Measurements from ENCODE around the gene TMEM170B. TPM values are rescaled to one million over a fixed set of nuclear protein-coding genes. Genes with fewer than 3 reads are reported as not detected.
A peak's percentile ranks its signal among the peaks of the same experiment; 100 is the strongest.

TMEM170B gene
- total and polyA plus RNA-seq, 3 donors from 2014 or later, result 5.6 to 8.0 (median 6.5) TPM

DNA sequence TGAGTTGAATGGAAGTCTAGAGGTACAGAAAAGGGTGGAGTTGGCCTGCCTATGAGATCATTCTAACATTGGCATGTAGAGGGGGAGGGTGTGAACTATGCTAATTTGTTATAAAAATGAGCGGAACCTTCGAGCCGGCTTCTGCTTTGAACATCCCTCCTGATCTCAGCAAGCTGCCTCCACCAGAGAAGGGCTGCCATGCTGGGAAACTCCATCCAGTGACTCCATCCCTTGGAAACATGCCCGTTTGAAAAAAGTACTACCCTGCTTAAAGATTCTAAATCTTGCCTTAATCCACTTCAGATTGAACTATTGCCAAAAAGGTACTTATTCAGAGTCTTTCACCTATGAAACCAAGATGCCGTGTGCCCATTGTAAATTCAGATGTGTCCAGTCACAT is 43.6 kb upstream of the TMEM170B start:
- WGBS, 2 donors, result 80 to 87% methylated on average over 4 to 5 of the region's 5 CpGs
- H3K36me3 ChIP-seq (ENCODE audit: low read depth, missing control alignments), result no peaks in the 10 kb centered on the region
- H3K27me3 ChIP-seq, result no peaks in the 10 kb centered on the region
- DNase-seq, result no peak
- H3K9me3 ChIP-seq, result no peaks in the 10 kb centered on the region
- H3K4me1 ChIP-seq, result peaks cover 9% of the 10 kb centered on the region
- intact Hi-C loops (cut with DNase I; ENCODE audit: low total_unique reads), result no loop called here
- no peak overlapping the region for H3K27ac ChIP-seq
- no peak for TF ChIP-seq POLR2A (IDR thresholded peaks at IDR 0.05)
- no peak overlapping the region for H3K4me3 ChIP-seq

DNA sequence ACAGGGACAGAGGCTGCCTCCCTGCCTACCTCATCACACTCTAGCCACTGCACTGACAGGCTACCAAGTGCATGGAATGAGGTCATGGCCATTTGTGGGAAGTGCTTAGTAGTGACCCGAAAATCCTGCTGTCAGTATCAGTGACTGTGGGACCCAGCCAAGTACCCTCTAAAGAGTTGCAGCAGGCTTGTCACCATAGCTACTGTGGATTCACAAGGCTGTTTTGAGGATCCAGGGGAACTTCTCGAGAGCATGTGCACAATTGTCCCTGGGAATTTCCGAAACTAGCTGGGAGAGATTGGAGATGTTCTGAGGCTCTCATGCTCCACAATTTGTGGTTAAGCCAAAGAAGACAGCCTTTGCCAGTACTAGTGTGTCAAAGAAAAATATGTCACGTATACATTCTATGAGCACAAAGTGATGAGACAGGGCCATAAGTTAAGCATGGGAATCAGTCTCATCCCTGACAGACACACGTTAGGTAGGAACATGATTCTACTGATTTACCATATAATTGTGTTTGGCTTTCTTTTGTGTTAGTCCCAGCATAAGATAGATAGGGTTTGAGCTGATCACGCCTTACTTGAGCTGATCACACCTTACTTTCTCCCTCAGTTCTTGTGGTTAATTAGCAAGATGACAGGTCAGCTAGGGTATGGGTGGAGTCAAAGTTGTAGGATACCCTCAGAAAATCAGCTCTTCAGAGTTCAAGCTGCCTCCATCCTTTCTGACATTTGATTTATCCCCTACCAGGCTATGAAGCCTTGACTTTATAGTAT is 42.6 kb upstream of the TMEM170B start:
- Histone ChIP-seq H3K4me3 (no peak overlapping the region), H3K9me3 (no peaks in the 10 kb centered on the region), H3K4me1 (peaks cover 9% of the 10 kb centered on the region), H3K27ac (no peak overlapping the region), H3K27me3 (no peaks in the 10 kb centered on the region), H3K36me3 (ENCODE audit: low read depth, missing control alignments) (no peaks in the 10 kb centered on the region)
- no peak for TF ChIP-seq POLR2A (IDR thresholded peaks at IDR 0.05)
- TF ChIP-seq, protein P1, sequence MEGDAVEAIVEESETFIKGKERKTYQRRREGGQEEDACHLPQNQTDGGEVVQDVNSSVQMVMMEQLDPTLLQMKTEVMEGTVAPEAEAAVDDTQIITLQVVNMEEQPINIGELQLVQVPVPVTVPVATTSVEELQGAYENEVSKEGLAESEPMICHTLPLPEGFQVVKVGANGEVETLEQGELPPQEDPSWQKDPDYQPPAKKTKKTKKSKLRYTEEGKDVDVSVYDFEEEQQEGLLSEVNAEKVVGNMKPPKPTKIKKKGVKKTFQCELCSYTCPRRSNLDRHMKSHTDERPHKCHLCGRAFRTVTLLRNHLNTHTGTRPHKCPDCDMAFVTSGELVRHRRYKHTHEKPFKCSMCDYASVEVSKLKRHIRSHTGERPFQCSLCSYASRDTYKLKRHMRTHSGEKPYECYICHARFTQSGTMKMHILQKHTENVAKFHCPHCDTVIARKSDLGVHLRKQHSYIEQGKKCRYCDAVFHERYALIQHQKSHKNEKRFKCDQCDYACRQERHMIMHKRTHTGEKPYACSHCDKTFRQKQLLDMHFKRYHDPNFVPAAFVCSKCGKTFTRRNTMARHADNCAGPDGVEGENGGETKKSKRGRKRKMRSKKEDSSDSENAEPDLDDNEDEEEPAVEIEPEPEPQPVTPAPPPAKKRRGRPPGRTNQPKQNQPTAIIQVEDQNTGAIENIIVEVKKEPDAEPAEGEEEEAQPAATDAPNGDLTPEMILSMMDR (IDR thresholded peaks at IDR 0.05), result no peak
- WGBS, 2 donors, result 49 to 66% methylated on average over 6 of the region's 6 CpGs
- intact Hi-C loops (cut with DNase I; ENCODE audit: low total_unique reads), result no loop called here
- DNase-seq, result no peak

DNA sequence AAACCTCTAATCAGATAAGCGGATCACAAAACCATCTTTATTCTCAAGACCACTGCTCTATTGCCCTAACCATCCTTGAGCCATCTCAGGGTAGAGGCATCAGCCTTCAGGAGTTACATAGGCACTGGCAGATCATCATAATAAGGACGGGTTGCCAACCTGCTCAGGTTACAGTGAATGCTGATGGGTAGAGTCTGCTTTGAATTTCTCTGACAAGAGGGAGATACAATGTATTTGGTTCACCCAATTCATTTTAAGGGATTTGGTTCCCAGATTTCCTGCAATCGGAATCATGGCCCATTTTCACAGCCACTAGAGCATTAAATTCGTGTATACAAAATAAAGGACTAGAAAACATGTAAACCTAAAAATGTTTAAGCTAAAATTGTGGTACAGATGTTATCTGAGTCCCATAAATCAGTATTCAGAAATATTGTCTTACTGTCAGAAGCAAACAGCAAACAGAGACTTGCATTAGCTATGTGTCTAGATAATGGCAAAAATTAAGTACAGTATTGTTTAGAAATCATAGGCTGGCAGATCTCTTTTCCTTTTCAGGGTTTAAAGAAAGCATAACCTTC is 41.9 kb upstream of the TMEM170B start:
- no peaks in the 10 kb centered on the region for H3K36me3 ChIP-seq (ENCODE audit: low read depth, missing control alignments)
- WGBS, 2 donors, result 66 to 77% methylated on average over 4 of the region's 4 CpGs
- H3K4me3 ChIP-seq, result no peak overlapping the region
- H3K27ac ChIP-seq, result peak overlapping the region; percentile 32 to 48
- H3K9me3 ChIP-seq, result no peaks in the 10 kb centered on the region
- no peak for TF ChIP-seq POLR2A (IDR thresholded peaks at IDR 0.05)
- TF ChIP-seq, protein P1 (IDR thresholded peaks at IDR 0.05), result no peak
- no peaks in the 10 kb centered on the region for H3K27me3 ChIP-seq
- intact Hi-C loops (cut with DNase I; ENCODE audit: low total_unique reads), result loop anchor here (2.0 kb wide), 1 partner anchor 351 kb away; no protein-coding TSS in a partner anchor
- DNase-seq, result no peak
- H3K4me1 ChIP-seq, result peaks cover 9% of the 10 kb centered on the region

DNA sequence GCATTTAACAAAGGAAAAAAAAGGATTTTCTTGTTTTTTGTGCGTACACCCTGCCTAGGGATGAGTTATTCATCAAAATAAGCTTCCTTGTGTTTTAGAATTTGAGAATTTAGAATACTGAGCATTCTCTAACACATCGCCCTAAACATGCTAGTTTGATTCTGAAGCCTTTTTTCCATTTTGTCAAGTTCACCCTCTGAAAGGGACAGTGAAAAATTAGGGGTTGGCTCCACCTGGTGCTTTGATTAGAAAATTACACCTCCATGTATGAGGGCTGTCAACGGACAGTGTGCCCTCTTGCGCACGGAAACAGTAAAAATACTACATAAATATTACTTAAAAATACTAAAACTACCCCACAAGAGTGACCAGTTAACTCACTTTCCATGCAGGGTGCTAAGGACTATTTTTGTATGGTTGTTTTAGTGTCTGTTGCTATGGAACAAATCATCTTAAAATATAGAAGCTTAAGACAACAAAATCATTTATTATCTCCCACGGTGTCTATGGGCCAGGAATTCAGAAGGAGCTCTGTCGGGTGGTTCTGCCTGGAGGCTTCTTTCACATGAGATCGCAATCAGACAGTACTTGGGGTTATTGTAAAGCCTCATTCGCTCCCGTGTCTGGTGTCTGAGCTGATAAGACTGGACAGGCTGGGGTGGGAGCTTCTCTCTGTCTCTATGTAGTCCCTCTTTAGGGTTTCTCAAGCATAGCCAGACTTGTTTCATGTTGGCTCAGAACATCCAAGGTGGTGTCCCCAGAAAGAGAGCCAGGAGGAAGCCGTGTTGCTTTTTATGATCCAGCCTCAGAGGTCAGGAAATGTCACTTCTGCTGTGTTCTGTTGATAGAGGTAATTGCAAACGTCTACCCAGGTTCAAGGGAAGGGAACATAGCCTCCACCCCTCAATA is 41.1 kb upstream of the TMEM170B start:
- WGBS, 2 donors, result 32 to 36% methylated on average over 12 of the region's 12 CpGs
- intact Hi-C loops (cut with DNase I; ENCODE audit: low total_unique reads), result loop anchor here (2.0 kb wide), 1 partner anchor 352 kb away; no protein-coding TSS in a partner anchor

More for the DNA sequence above, 41.1 kb upstream of the TMEM170B start:
- H3K27ac ChIP-seq, result peak overlapping the region; percentile 32 to 48
- H3K4me1 ChIP-seq, result peaks cover 9% of the 10 kb centered on the region
- H3K27me3 ChIP-seq, result no peaks in the 10 kb centered on the region
- no peaks in the 10 kb centered on the region for H3K9me3 ChIP-seq
- no peak overlapping the region for H3K4me3 ChIP-seq
- no peaks in the 10 kb centered on the region for H3K36me3 ChIP-seq (ENCODE audit: low read depth, missing control alignments)
- TF ChIP-seq, protein P1 (IDR thresholded peaks at IDR 0.05), result peak; percentile 82 to 98 (median 96)
- TF ChIP-seq POLR2A (IDR thresholded peaks at IDR 0.05), result no peak
- DNase-seq, result peak; percentile 68
